ENCODE results near the gene JAM3.
"Not testable (repeated sequence)": the region's sequence is repeated elsewhere in the genome, so short reads cannot be mapped to it uniquely, and the experiment has no call there.

JAM3 gene

DNA sequence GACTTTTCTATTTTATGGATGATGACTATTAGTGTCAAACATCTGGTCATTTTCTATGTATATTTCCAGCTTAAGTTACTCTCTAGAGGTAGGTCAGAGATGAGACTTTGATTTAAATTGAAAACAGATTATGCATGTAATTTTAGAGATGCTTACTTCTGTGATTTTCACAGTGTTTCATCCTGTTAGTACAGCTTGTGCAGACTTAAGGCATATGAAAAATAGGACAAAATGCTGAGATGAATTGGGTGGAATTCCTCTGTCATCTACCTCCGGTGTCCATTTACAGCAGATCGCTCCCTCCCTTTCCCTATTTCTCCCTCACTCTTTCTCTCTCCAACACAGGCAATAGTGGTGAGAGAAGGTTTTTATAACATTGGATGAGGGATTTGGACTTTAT is 14.1 kb downstream of the JAM3 start:
- no peak overlapping the region for H3K4me3 ChIP-seq (ENCODE audit: low read depth, low read length)
- no peak for DNase-seq (ENCODE audit: low read depth)

DNA sequence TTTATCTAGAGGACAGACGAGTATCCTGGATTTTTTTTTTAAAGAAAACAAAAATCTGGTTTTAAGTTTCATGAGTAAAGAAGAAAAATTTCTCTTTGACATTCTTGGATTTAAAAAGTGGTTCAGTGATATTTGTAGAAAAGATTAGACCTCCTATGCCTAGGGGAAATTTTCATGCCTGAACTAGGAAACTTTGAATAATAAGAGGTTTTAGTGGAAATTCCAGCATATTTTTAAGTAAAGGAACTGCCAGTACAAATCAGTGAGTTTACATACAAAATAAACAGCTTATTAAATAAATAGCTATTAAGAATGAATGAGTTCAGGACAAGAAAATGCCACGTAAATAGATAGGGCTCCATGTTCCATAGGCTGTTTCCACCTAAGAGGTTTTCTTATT is 17.5 kb downstream of the JAM3 start:
- H3K4me3 ChIP-seq (ENCODE audit: low read depth, low read length): no peak overlapping the region
- no peak for DNase-seq (ENCODE audit: low read depth)

DNA sequence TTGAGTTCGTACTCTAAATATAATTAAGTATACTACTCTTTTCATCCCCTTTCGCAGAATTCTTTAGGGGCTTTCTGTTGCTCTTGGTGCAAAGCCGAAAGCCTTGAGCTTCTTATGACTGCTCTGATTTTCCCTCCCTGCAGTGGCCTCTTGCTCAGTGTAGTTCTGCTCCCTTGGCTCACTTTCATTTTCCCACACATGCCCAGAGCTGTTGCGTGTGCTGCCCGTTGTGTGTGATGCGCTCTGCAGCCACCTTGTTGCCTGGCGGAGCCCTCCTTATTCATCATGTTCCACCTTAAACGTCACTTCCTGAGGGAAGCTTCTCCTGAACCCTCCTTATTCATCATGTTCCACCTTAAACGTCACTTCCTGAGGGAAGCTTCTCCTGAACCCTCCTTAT is 23.1 kb downstream of the JAM3 start:
- not testable (repeated sequence) for DNase-seq (ENCODE audit: low read depth); H3K4me3 ChIP-seq (ENCODE audit: low read depth, low read length)

DNA sequence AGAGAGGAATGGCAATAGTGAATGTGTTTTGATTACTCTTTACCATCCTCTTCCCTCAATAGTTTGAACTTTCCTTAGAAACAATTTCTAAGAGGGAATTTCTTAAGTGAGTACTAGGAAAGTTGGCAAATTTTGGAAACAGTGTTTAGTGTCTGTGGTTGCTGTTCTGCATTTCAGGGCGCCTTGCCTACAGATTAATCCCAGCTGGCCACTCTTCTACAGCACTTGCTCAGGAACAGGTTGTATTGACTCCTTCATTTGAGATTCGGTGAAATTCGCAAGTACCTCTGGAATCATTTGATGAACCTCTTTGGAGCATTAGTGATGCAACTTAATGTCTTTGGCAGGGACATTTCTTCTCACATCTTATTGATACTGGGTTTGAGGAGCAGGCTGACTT is 28.3 kb downstream of the JAM3 start:
- no peak overlapping the region for H3K4me3 ChIP-seq (ENCODE audit: low read depth, low read length)
- DNase-seq (ENCODE audit: low read depth): no peak

DNA sequence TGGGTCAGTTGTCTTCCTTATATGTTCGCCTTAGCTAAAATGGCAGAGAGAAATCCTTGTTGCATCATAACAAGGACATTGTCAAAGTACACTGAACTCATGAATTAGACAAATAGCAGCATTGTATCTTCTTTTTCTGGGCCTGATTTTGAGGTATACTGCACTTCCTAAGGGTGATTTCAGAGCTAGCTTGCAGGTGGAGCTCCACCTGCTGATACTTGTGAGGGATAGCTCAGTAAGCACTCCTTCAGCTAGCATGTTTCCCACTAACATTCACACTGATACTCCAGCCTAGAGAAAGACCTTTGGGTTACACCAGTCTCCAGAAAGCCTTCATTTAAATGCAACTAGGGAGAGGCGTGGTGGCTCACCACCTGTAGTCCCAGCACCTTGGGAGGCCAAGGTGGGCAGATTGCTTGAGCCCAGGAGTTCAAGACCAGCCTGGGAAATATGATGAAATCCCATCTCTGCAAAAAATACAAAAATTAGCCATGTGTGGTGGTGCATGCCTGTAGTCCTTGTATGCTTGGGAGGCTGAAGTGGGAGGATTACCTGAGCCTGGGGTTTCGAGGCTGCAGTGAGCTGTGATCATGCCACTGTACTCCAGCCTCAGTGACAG is 29.8 kb downstream of the JAM3 start:
- DNase-seq (ENCODE audit: low read depth): no peak
- no peak overlapping the region for H3K4me3 ChIP-seq (ENCODE audit: low read depth, low read length)

DNA sequence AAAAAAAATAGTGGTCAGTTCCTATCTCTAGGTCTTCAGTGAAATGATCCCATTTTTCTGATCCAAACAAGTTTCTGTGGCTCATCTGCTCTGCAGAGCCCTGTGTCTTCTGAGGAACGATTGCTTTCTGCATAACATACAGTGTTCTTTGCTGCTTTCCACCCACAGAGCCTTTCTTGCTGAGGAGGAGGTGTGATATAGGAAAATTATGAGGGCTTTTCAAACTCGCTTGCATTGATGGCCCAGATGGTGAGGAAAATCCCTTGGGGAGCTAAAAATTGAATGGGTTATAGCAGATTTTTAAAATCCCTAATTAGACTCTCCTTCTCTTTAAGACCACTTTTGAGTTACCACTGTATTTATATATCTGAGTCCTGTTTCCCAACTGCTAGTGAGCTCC is 31.3 kb downstream of the JAM3 start:
- no peak overlapping the region for H3K4me3 ChIP-seq (ENCODE audit: low read depth, low read length)
- no peak for DNase-seq (ENCODE audit: low read depth)

DNA sequence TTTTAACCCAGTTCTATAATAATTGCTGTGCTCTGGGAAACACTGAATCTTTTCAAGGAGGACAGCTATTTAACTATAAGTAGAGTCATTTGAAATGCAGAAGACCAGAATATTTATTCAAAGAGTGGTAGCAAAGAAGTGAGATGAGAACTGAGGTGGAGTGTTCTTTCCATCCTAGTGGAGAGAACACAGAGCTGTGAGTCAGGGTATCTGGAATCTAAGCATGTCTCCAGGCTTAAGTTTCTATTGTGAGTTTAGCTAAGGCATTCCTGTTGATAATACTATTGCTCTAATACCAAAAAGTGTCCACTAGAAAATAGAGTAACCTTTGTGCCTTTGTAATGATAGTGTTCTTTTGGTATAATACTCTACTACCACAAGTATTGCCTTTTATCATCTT is 32.4 kb downstream of the JAM3 start:
- DNase-seq (ENCODE audit: low read depth): no peak
- H3K4me3 ChIP-seq (ENCODE audit: low read depth, low read length): no peak overlapping the region

DNA sequence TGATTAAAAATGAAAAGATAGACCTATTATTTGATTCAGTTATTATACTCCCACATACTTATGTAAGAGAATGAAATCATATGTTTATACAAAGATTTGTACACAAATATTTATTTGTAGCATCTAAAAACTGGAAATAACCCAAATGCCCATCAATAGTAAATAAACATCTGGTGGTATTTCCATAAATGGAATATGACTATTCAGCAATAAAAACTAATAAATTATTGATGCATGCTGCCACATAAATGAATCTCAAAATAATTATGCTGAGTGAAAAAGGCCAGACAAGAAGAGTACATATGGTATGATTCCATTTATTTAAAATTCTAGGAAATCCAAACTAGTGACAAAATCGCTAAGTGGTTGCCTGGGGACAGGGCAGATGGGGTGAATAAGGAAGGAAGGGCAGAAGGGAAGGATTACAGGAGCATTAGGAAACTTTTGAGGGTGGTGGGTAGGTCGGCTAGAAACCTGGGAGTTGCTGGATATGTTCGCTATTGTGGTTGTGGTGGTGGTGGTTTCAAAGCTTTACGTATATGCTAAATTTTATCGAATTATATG is 41.5 kb downstream of the JAM3 start:
- no peak overlapping the region for H3K4me3 ChIP-seq (ENCODE audit: low read depth, low read length)
- DNase-seq (ENCODE audit: low read depth): no peak

DNA sequence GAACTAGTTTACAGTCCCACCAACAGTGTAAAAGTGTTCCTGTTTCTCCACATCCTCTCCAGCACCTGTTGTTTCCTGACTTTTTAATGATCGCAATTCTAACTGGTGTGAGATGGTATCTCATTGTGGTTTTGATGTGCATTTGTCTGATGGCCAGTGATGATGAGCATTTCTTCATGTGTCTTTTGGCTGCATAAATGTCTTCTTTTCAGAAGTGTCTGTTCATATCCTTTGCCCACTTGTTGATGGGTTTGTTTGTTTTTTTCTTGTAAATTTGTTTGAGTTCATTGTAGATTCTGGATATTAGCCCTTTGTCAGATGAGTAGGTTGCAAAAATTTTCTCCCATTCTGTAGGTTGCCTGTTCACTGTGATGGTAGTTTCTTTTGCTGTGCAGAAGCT is 44.9 kb downstream of the JAM3 start:
- H3K4me3 ChIP-seq (ENCODE audit: low read depth, low read length); DNase-seq (ENCODE audit: low read depth): not testable (repeated sequence)

DNA sequence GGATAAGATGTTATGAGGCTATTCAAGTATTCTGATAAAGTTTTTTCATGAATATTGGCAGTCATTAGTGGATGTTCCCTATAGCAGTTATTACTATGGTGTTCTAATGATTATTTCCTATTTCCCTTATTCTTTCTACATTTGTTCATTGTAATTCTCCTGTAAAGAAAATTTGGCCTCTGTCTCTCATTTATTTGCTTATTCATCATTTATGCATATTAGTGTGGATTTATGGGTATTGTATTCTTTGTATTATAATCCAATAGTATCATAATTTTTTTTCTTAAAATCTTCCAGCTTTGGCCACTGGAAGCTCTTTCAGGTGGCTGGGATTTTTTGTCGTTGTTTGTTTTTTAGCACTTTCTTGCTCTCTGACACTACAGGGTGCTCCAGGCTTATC is 47.3 kb downstream of the JAM3 start:
- no peak for DNase-seq (ENCODE audit: low read depth)
- no peak overlapping the region for H3K4me3 ChIP-seq (ENCODE audit: low read depth, low read length)

DNA sequence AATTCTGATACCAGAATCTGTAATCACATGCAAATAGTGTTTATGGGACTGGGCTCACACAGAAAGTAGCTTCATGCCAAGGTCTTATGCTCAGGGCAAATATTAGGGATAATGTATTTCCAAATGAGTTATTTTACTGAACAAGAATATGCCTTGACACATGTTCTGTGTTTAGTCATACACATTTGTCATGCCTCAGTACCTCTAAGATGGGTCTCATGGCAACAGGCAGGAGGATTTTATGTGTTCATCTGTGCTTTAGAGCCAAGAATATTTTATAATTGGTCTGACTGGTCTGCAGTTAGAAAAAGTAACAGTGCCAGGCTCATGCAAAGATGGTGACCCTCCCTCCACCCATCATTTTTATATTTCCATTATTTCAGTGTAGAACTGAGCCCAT is 49.1 kb downstream of the JAM3 start:
- H3K4me3 ChIP-seq (ENCODE audit: low read depth, low read length): no peak overlapping the region
- no peak for DNase-seq (ENCODE audit: low read depth)

DNA sequence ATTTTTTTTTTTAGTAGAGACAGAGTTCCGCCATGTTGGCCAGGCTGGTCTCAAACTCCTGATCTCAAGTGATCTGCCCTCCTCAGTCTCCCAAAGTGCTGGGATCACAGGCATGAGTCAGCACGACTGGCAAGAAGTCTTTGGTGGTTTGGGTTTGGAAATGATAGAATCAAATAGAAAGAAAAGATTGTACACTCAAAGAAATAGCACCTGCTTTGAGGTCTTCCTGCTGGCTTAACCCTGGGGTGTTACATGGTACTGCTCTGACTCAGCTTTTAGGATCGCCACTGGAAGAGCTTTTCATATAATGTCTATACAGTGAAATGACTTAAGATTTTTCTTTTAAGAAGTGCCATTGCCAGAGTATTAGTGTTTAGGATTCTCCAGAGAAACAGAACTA is 50.2 kb downstream of the JAM3 start:
- H3K4me3 ChIP-seq (ENCODE audit: low read depth, low read length): no peak overlapping the region
- DNase-seq (ENCODE audit: low read depth): peak; percentile 56

DNA sequence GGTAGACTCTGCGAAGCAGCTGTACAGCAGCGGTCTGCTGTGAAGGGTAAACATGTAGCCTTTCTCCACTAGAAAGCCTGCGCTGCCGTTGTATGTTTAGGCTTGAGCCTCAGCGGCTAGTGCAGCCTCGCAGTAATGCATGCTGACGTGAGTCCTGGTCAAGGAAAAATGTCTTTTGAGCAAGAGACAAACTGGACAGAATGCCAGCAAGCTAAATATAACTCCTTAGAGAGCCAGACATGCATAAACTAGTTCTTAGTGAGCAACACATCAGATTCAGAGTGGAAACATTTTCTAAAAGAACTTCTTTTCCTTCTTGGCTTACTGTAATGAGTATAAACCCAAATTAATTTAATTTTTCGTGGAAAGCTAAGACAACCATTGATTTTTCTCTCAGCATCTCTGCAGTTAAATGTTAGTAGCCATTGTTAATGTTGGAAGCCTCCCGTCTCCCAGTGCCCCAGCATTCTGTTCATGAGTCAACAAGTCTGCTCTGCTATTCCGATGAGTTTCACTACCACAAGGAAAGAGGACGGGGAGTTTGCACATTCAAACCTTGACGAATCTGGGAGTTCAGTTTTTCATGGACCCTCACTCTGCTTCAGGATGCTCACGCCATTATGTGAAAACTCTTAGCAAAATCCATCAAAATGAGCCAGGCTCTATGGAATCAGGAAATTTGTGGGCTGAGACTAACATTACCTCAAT is 51.4 kb downstream of the JAM3 start:
- H3K4me3 ChIP-seq (ENCODE audit: low read depth, low read length): peak overlapping the region; percentile 5
- DNase-seq (ENCODE audit: low read depth): peak; percentile 86

DNA sequence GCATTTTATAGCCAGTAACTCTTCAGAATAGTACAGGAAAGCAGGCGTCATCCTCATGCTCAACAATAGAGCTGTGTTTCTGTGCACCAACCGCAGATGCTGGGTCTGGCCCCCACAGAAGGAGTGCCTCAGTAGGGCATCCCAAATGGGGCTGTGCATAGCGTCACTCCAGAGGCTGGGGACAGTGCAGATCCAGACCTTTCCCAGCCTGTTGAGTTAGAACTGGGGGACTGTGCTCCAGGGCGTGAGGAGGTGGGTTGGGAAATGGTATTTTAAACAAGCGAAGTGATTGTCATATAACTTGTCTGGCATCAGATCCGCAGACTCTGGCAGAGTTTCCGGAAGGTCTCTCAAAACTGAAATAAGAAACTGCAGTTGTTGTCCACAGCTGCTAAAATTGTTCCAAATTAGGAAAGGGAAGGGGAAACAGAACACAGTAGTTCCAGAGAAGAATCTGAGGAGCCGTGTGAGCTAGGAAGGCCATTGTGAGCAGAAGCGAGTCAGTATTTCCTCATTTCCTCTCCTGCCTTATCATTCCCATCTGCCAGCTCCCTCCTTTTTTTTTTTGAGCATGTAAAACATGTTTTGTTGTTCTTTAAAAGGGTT is 52.2 kb downstream of the JAM3 start:
- peak; percentile 41 for DNase-seq (ENCODE audit: low read depth)
- H3K4me3 ChIP-seq (ENCODE audit: low read depth, low read length): no peak overlapping the region

DNA sequence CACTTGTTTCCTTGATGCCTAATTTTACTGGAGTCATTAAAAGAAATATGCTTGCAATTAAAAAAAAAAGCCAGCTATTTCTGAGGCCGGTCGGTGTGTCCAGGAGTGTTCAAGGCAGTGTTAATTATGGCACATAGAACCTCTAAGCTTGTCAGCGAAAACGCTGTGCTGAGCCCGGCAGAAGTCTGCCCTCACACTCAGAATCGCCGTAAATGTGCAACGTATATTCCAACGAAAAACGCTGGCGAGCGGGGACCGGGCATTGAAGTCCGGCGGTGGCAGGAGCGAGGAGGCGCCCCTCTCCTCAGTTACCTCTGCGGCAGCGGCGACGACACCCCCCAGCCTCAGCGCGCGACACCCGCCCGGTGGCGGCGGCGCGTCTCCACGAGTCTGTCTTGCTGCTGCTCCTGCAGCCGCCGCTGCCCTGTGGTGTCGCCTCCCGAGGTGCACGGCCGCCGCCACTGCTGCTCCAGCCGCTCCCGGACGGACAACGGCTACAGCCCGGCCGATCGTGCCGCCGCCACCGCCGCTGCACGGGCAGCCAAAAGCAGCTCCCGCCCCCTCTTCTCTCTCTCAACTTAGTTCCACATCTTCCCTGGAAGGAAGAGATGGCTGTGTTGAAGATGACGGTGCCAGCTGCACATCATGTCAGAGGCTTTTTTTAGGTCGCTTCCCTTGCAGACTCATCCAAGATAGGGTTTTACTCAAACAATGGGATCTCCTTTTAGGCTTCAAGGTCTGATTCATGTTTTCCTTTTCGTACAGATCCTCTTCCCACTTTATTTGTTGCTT is 56.0 kb downstream of the JAM3 start:
- DNase-seq (ENCODE audit: low read depth): no peak
- H3K4me3 ChIP-seq (ENCODE audit: low read depth, low read length): peak overlapping the region; percentile 45

DNA sequence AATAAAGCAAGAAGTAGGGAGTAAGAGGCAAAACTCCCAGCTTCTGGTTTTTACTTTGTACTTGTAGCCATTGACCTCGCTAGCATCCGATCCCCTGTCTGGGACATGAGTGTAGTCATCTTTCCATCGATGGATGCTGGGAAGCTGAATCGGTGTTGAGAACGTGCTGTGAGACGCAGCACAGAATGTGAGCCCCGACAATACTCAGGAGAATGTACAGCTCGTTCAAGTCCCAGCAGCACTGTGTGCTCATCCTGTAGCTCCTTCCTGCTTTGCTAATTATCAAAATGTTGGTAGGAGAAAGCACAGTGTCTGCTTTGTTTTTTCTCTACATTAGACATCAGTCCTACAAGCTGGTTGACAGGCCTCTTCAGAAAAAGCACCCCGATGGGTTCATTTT is 56.6 kb downstream of the JAM3 start:
- DNase-seq (ENCODE audit: low read depth): no peak
- no peak overlapping the region for H3K4me3 ChIP-seq (ENCODE audit: low read depth, low read length)

DNA sequence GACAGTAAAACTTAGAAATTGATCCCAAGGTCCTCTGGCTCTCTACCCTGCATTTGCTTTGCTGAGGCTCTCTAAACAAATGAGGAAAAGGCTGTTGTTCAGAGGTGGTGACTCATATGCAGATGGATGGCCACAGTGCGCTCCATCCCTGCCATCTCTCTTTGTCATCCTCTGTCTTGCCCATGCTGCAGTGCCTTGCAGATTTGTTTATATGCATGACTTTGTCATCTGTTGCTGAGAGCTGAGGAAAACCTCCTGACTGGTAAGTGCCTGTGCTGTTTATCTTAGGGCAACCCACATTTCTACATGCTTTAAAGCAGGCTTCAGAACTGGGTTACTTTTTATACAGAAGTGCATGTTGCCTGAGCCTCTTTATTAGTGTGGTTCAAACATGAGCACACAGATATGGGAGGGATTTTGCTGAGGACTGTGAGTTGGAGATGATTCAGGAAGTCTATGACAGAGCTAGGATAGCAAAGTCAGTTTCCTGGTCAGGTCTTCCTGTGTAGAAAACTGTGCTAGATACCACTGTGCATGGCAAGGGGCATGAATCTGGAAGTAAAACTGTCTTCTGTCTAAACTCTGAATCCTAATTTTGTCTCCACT is 57.4 kb downstream of the JAM3 start:
- no peak overlapping the region for H3K4me3 ChIP-seq (ENCODE audit: low read depth, low read length)
- DNase-seq (ENCODE audit: low read depth): peak; percentile 73

DNA sequence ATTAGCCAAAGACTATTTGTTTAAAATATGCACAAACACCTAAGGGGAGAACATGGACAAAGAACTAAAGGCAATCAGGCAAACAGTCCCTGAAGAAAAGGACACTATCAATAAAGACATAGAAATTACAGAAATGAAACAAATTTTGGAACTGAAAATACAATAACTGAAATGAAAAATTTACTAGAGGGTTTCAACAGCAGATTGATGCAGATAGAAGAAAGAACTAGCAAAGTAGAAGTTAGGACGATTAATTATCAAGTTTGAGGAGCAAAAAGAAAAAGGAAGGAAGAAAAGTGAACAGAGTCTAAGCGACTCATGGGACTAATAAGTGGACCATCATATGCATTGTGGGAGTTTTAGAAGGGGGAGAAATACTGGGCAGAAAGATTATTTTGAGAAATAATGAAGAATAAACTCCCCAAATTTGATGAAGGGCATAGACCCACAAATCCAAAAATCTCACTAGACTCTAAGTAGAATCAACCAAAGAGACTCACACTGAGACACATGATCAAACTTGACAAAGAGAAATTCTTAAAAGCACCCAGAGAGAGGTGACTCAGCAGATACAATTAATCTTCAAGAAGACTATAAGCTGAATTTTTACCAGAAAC is 62.9 kb downstream of the JAM3 start:
- no peak for DNase-seq (ENCODE audit: low read depth)
- no peak overlapping the region for H3K4me3 ChIP-seq (ENCODE audit: low read depth, low read length)

DNA sequence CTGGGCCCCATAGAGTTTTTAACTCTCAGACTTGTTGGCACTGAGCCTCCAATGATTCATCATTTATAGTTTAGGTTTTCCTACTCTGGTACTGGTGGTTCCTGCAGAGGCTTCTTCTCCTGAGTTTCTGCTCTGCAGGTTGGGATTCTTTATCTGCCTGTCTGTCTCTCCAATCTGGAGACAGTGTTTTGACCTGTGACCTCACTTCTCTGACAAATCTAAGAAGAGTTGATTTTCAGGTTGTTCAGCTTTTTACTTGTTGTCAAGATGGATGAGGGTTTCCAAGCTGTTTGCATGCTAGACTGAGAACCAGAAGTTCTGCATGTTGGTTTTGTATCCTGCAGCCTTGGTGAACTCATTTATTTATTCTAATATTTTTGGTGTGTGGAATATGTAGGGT is 63.9 kb downstream of the JAM3 start:
- no peak for DNase-seq (ENCODE audit: low read depth)
- no peak overlapping the region for H3K4me3 ChIP-seq (ENCODE audit: low read depth, low read length)
